KMS-11 (cell line): ENCODE results near the gene LCTL.

Source experiments
- H2AFZ ChIP-seq: fragments of 200-600 bp; sonication (generic); 2 replicates; pipeline ENCODE4 v1.6.1; 2016; ENCODE audit warnings: antibody characterized with exemption, mixed run types, low read depth
- H3K27ac ChIP-seq: fragments of 200-600 bp; sonication (generic); 2 replicates; pipeline ENCODE4 v1.6.1; 2016; ENCODE audit warnings: mild to moderate bottlenecking, mixed run types
- H3K27me3 ChIP-seq: fragments of 200-600 bp; sonication (generic); 2 replicates; pipeline ENCODE4 v1.6.1; 2017; ENCODE audit warnings: mild to moderate bottlenecking, low read depth, mixed run types, moderate library complexity; ENCODE audit not compliant: insufficient read depth
- H3K36me3 ChIP-seq: fragments of 200-600 bp; sonication (generic); 2 replicates; pipeline ENCODE4 v1.6.1; 2017; ENCODE audit warnings: mild to moderate bottlenecking, mixed run types; ENCODE audit not compliant: insufficient read depth
- H3K4me1 ChIP-seq: fragments of 200-600 bp; sonication (generic); 2 replicates; pipeline ENCODE4 v1.6.1; 2016; ENCODE audit warnings: mild to moderate bottlenecking, low read depth, mixed run types; ENCODE audit not compliant: poor library complexity, severe bottlenecking
- H3K4me2 ChIP-seq: fragments of 200-600 bp; sonication (generic); 2 replicates; pipeline ENCODE4 v1.7.0; 2016; ENCODE audit warnings: mild to moderate bottlenecking, mixed run types
- H3K4me3 ChIP-seq: fragments of 200-600 bp; sonication (generic); IDR thresholded peaks from 2 replicates; pipeline ENCODE4 v1.6.1; 2017; ENCODE audit warnings: low read depth, low read length, mixed read lengths; ENCODE audit not compliant: insufficient read depth
- H3K79me2 ChIP-seq: fragments of 200-600 bp; sonication (generic); 2 replicates; pipeline ENCODE4 v1.6.1; 2016; ENCODE audit warnings: low read depth, mixed run types; ENCODE audit not compliant: insufficient read depth
- H3K9ac ChIP-seq: fragments of 200-600 bp; sonication (generic); 2 replicates; pipeline ENCODE4 v1.6.1; 2016; ENCODE audit warnings: mild to moderate bottlenecking, mixed run types
- H4K20me1 ChIP-seq: fragments of 200-600 bp; sonication (generic); 2 replicates; pipeline ENCODE4 v1.6.1; 2016; ENCODE audit warnings: mild to moderate bottlenecking, mixed run types; ENCODE audit not compliant: insufficient read depth
- TF ChIP-seq, protein P1 (sequence below): fragments of 200-600 bp; sonication (generic); conservative IDR thresholded peaks from 2 replicates; pipeline ENCODE4 v1.6.1; 2017; ENCODE audit warnings: low read depth, mild to moderate bottlenecking, antibody characterized with exemption, low read length, moderate library complexity, mixed read lengths

LCTL gene

DNA sequence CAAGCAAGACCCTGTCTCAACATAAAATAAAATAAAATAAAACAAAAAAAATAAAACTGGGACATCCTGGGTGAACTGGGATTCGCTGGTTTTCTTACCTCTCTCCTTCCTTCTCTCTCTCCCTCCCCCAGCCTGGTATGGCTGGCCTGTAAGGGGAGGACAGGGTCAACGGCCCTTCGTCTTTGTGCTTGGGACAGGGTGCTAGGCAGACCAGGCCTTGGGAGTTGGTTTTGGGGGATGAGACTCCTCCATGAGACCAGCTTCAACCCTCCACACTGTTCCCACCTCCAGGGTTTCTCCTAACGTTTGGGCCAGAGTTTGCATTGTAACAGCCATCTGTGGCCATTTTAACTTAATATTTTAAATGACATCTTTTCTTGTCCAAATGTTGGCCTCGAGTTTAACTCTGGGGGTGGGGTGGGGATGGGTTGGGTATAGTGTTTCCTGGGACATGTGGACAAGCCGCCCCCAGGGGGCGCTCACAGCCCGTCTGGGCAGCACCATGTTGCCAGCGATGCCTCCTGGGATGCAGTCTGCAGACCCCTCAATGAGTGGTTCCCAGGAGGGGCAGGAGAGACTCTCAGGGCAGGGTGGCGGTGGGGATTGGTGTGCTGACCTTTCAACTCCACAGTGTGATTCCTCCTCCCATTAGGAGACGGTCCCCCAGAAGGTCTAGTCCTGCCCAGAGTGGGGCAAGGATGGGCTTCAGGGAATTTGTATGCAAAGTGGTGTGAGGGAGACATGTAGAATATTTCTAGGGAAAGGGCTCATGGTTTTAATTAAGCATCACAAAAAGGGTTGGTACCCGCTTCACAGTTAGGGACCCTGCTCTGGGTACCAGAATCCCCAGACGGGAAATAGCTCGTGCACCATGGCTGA is 37.7 kb upstream of the LCTL start:
- no peak overlapping the region for H3K27ac ChIP-seq
- H3K27me3 ChIP-seq: no peaks in the 10 kb centered on the region
- peak overlapping the region; percentile 44; the same call in 1 of the 2 replicates for H2AFZ ChIP-seq
- no peak overlapping the region for H3K9ac ChIP-seq
- H3K36me3 ChIP-seq: no peaks in the 10 kb centered on the region
- no peaks in the 10 kb centered on the region for H4K20me1 ChIP-seq
- H3K4me2 ChIP-seq: no peak overlapping the region
- H3K4me3 ChIP-seq: no peak overlapping the region
- H3K79me2 ChIP-seq: no peaks in the 10 kb centered on the region
- TF ChIP-seq, protein P1, sequence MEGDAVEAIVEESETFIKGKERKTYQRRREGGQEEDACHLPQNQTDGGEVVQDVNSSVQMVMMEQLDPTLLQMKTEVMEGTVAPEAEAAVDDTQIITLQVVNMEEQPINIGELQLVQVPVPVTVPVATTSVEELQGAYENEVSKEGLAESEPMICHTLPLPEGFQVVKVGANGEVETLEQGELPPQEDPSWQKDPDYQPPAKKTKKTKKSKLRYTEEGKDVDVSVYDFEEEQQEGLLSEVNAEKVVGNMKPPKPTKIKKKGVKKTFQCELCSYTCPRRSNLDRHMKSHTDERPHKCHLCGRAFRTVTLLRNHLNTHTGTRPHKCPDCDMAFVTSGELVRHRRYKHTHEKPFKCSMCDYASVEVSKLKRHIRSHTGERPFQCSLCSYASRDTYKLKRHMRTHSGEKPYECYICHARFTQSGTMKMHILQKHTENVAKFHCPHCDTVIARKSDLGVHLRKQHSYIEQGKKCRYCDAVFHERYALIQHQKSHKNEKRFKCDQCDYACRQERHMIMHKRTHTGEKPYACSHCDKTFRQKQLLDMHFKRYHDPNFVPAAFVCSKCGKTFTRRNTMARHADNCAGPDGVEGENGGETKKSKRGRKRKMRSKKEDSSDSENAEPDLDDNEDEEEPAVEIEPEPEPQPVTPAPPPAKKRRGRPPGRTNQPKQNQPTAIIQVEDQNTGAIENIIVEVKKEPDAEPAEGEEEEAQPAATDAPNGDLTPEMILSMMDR: peak; percentile 87
- no peaks in the 10 kb centered on the region for H3K4me1 ChIP-seq

DNA sequence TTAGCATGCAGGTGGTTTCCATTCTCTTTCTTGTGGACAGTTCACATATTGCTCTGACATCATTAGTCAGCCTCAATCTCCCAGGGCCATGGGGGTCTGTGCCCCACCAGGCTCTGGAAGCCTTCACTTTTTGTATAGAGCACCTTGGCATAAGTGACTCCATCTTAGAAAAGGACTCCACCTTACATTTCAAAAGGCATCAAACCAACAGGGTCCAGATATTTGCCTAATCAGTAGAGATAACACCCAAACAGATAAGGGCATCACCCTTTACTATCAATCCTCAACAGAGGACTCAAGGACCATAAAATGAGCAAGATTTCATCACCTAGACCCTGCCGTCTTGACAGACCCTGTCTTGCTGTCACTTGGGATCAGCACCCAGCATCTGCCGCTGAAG is 35.7 kb upstream of the LCTL start:
- Histone ChIP-seq H3K36me3 (no peaks in the 10 kb centered on the region), H3K79me2 (no peaks in the 10 kb centered on the region), H2AFZ (no peak overlapping the region), H3K4me1 (no peaks in the 10 kb centered on the region), H3K27me3 (no peaks in the 10 kb centered on the region), H3K27ac (no peak overlapping the region), H3K4me2 (no peak overlapping the region), H3K9ac (no peak overlapping the region), H4K20me1 (no peaks in the 10 kb centered on the region), H3K4me3 (no peak overlapping the region)
- TF ChIP-seq, protein P1: no peak

- Histone ChIP-seq H4K20me1 (no peaks in the 10 kb centered on the region), H2AFZ (no peak overlapping the region), H3K9ac (no peak overlapping the region), H3K27me3 (no peaks in the 10 kb centered on the region), H3K79me2 (no peaks in the 10 kb centered on the region), H3K4me2 (no peak overlapping the region), H3K4me3 (no peak overlapping the region), H3K36me3 (no peaks in the 10 kb centered on the region), H3K4me1 (no peaks in the 10 kb centered on the region), H3K27ac (no peak overlapping the region)
- TF ChIP-seq, protein P1: no peak
Measured at GRCh38 chr15:66600240-66600627, 34.4 kb upstream of the LCTL start.

DNA sequence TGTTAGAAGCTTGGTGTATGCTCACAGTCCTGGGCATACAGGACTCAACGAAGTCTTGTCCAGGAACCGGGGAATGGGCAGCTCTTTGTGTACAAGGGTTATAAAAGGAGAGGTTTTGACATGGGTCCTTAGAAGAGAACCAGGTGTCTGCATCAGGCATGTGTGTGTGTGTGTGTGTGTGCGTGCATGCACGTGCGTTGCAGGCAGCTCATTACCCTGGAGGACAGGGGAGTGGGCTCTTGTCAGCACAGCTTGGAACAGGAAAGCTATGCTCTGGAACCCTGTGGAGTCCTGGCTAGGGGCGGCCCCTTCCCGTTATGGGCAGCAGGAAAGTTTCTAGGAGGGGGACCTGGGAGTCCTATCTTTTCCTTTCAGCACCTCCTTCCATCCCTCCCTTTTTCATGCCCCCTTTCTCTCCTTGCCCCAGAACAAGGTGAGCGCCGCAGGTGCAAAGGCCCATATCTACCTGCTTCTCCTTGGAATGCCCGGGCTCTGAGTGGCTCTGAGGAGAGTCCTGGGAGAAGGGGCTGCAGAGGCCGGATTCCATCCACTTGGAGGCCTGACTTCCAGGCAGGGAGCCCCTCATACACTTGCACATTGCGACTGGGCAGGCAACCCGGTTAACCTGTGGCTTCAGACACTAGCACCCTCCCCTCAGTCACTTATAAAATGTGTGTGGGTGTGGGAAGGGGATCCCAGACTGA is 33.9 kb upstream of the LCTL start:
- TF ChIP-seq, protein P1: no peak
- Histone ChIP-seq H3K9ac (no peak overlapping the region), H3K4me3 (no peak overlapping the region), H4K20me1 (no peaks in the 10 kb centered on the region), H3K4me1 (no peaks in the 10 kb centered on the region), H3K4me2 (no peak overlapping the region), H3K79me2 (no peaks in the 10 kb centered on the region), H3K27me3 (no peaks in the 10 kb centered on the region), H2AFZ (no peak overlapping the region), H3K27ac (no peak overlapping the region), H3K36me3 (no peaks in the 10 kb centered on the region)
